Measurements from ENCODE around the gene RNF145.

GRCh38 chr5:159207686-159208513 lies 1.5 kb downstream of the RNF145 start:
- TF ChIP-seq POLR2A (IDR thresholded peaks at IDR 0.05) (peak in 2 of 4 donors; percentile 42 to 80), CTCF (IDR thresholded peaks at IDR 0.05) (no peak)
